ENCODE measurements around the gene BUD23. TPM values are rescaled to one million over a fixed set of nuclear protein-coding genes. Genes with fewer than 3 reads are reported as not detected.

BUD23 gene
- total RNA-seq, 1 experiment from 2014 or later = 91.2 TPM

DNA sequence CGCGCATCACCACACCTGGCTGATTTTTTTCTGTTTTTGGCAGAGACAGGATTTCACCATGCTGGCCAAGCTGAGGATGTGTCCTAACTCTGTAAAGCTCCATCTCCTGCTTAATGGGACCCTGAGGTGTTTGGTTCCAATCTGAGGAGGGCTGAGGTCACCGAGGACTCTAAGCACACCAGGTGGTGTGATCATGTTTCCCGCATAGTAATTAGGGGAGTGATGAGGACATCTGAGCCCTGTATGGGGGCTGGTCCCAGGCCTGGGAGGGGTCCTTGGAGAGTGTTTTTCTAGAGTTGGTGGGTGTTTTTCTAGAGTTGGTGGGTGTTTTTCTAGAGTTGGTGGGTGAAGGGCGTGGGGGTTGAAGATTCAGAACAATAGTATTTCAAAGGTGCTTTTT is 58.2 kb downstream of the BUD23 start:
- no peak for DNase-seq (ENCODE audit: low read depth)

DNA sequence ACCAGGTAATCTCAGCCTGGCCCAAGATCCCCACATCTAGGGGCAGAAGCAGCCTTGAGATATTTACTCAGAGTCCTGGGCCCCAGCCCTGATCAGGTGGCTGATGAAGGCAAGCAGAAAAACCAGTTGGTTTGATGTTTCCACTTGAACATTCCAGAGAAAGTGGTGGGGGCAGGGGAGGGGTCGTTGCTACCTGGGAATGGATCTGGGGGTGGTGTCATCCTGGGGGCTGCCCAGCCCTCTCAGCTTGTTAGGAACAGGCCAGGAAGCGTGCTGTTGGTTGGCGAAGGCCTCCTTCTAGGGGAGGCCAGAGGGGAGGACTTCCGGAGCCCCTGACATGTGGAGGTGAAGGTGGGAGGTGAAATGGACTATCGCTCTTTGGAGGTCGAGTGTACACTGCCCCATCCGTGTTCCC is 58.9 kb downstream of the BUD23 start:
- DNase-seq (ENCODE audit: low read depth) = no peak

DNA sequence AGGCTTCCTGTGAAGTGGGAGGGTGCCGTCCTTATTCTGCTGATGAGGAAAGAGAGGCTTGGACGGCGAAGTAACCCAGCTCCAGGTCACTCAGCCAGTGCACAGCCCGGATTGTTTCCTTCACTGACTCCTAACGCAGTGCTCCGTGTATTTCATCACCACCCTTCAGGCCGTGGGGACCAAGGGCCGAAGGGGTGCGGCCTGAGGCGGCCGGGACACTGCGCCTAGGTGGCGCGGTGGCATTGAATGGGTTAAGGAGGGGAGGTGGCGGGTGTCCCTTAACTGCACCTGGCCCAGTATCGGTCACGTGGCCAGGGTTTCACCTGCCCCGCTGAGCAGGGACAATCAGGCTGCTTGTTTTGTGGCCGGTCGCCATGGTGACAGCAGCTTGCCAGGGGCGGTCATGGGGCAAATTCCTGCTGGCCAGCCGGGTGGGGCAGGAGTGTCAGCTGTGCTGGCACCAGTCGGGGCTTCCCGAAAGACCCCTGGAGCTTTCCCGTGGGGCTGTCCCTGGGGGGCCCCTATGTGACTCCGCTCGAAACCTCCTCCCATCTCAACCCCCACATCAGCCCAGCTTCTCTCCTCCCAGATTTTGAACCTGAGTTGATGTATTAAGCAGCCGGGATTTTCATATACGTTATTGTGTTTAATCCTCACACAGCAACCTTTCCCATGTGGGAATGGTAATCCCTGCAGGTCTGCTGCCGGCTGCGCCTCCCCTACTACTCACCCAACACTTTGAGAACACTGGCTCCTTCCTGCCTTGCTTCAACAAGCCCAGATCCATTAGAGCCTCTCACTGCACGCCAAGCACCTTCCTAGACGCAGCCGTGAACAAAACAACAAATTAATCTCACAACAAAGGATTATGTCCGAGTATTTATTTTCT is 59.6 kb downstream of the BUD23 start:
- DNase-seq (ENCODE audit: low read depth) = peak; percentile 70

- no peak for DNase-seq (ENCODE audit: low read depth)
These were observed 63.0 kb downstream of the BUD23 start for GRCh38 chr7:73746378-73746777.

Other genes starting within 250 kb of the BUD23 start
- 0.10 and 0.12 TPM in 2 replicates for gene FZD9, start 249.8 kb upstream of the BUD23 start, total RNA-seq (2014; rRNA removed; shearing (Covaris generic))
- 50.3 and 87.8 TPM in 2 replicates for gene BAZ1B, start 161.3 kb upstream of the BUD23 start, total RNA-seq (2014; rRNA removed; shearing (Covaris generic))
- 60.7 and 68.3 TPM in 2 replicates for gene BCL7B, start 125.9 kb upstream of the BUD23 start, total RNA-seq (2014; rRNA removed; shearing (Covaris generic))
- gene TBL2, start 105.0 kb upstream of the BUD23 start, total RNA-seq (2014; rRNA removed; shearing (Covaris generic)) = 59.8 and 81.0 TPM in 2 replicates
- 0.07 and 0.71 TPM in 2 replicates for gene MLXIPL, start 59.1 kb upstream of the BUD23 start, total RNA-seq (2014; rRNA removed; shearing (Covaris generic))
- gene VPS37D, start 15.8 kb upstream of the BUD23 start, total RNA-seq (2014; rRNA removed; shearing (Covaris generic)) = 1.7 and 5.1 TPM in 2 replicates
- 1.1 and 1.8 TPM in 2 replicates for gene DNAJC30, start 144 bp upstream of the BUD23 start, total RNA-seq (2014; rRNA removed; shearing (Covaris generic))
- gene STX1A, start 36.1 kb downstream of the BUD23 start, total RNA-seq (2014; rRNA removed; shearing (Covaris generic)) = 16.0 and 23.7 TPM in 2 replicates
- 29.0 and 32.2 TPM in 2 replicates for gene ABHD11, start 55.2 kb downstream of the BUD23 start, total RNA-seq (2014; rRNA removed; shearing (Covaris generic))
- gene CLDN3, start 86.7 kb downstream of the BUD23 start, total RNA-seq (2014; rRNA removed; shearing (Covaris generic)) = not detected in 2 replicates
- 0.62 and 1.1 TPM in 2 replicates for gene CLDN4, start 147.4 kb downstream of the BUD23 start, total RNA-seq (2014; rRNA removed; shearing (Covaris generic))
- 1.7 and 1.9 TPM in 2 replicates for gene METTL27, start 158.9 kb downstream of the BUD23 start, total RNA-seq (2014; rRNA removed; shearing (Covaris generic))
- 0.17 and 0.32 TPM in 2 replicates for gene TMEM270, start 177.6 kb downstream of the BUD23 start, total RNA-seq (2014; rRNA removed; shearing (Covaris generic))